ENCODE data around the gene NOTUM.

DNA sequence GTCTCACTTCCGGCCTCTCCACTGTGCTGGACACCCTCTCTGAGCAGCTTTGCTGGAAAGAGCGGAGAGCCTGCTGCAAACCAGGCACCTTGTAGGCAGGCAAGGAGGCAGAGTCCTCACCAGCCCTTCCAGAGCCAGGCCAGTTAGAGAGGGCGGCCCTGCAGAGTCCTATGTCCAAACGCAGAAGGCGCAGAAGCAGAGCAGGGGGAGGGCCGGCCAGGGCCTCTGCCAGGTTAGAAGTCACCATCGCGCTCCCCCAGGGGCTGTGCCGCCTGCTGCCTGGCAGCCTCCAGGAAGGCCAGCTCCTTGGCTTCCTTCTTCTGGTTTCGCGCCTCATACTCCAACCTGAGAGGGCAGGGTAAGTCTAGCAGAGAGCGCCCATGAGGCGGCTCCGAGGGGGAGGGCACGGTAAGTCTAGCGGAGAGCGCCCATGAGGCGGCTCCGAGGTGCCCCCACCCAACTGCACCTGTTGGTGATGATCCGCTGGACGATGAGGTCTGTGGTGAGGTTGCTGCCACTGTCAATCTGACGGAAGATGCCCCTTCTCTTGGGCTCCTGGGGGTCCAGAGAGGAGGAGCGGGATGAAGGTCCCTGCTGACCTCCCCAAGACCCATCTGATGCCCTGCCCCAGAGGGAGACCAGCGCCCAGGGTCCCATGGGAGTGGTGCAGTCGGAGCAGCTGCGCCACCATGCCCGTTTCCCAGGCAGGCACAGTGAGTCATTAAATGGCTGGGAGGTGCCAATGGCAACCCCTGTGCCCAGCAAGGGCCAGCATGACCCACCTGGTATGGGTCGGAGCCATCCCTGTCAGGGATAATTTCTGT is 56.2 kb downstream of the NOTUM start:
- TF ChIP-seq, protein P1, sequence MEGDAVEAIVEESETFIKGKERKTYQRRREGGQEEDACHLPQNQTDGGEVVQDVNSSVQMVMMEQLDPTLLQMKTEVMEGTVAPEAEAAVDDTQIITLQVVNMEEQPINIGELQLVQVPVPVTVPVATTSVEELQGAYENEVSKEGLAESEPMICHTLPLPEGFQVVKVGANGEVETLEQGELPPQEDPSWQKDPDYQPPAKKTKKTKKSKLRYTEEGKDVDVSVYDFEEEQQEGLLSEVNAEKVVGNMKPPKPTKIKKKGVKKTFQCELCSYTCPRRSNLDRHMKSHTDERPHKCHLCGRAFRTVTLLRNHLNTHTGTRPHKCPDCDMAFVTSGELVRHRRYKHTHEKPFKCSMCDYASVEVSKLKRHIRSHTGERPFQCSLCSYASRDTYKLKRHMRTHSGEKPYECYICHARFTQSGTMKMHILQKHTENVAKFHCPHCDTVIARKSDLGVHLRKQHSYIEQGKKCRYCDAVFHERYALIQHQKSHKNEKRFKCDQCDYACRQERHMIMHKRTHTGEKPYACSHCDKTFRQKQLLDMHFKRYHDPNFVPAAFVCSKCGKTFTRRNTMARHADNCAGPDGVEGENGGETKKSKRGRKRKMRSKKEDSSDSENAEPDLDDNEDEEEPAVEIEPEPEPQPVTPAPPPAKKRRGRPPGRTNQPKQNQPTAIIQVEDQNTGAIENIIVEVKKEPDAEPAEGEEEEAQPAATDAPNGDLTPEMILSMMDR (conservative IDR thresholded peaks at IDR 0.05) = no peak
- TF ChIP-seq EZH2 (IDR thresholded peaks at IDR 0.05; ENCODE audit: low read depth) = no peak

Measured in PC-9 (cell line).